K562 (cell line): ENCODE results near the gene MCEMP1. TPM values are rescaled to one million over a fixed set of nuclear protein-coding genes. Genes with fewer than 3 reads are reported as not detected.

Experiments used
- ATF7 ChIP-seq: fragments of 450-650 bp; IDR thresholded peaks from 2 replicates; pipeline ENCODE4 v1.7.1; 2014; ENCODE audit warnings: mild to moderate bottlenecking, moderate library complexity
- CBFB ChIP-seq: sonication (generic); formaldehyde crosslinking; IDR thresholded peaks from 2 replicates; pipeline ENCODE4 v1.4.0; 2020; ENCODE audit warnings: mild to moderate bottlenecking, missing genetic modification reagents
- CBX1 ChIP-seq: sonication (generic); IDR thresholded peaks from 2 replicates; pipeline ENCODE4 v1.6.1; 2016; ENCODE audit warnings: antibody characterized with exemption, low read depth, mild to moderate bottlenecking
- CBX3 ChIP-seq, 2 experiments: IDR thresholded peaks; 1 replicate in 1 of 2; 2 replicates in 1 of 2; pipeline ENCODE4 v1.6.1; 2012; ENCODE audit warnings: inconsistent platforms in 2 of 2, low read length in 2 of 2, borderline replicate concordance in 1 of 2, control low read depth in 1 of 2
- KLF1 ChIP-seq: fragments of 450-650 bp; IDR thresholded peaks from 2 replicates; pipeline ENCODE4 v1.6.1; 2016; ENCODE audit warnings: missing genetic modification characterization, missing compliant biosample characterization
- NFATC3 ChIP-seq: fragments of 450-650 bp; IDR thresholded peaks from 2 replicates; pipeline ENCODE4 v1.6.1; 2017; ENCODE audit warnings: mild to moderate bottlenecking
- NFRKB ChIP-seq: fragments of 450-650 bp; IDR thresholded peaks from 2 replicates; pipeline ENCODE4 v1.6.1; 2016; ENCODE audit warnings: low read depth
- NR3C1 ChIP-seq: sonication (generic); formaldehyde crosslinking; IDR thresholded peaks from 2 replicates; pipeline ENCODE4 v1.8.1; 2022; ENCODE audit warnings: missing genetic modification reagents
- PHF8 ChIP-seq: fragments of 200-600 bp; sonication (generic); IDR thresholded peaks from 2 replicates; pipeline ENCODE4 v1.6.1; 2012; ENCODE audit warnings: mixed run types, mild to moderate bottlenecking, inconsistent platforms, low read length, moderate library complexity, borderline replicate concordance
- SUPT5H ChIP-seq: fragments of 450-650 bp; IDR thresholded peaks from 2 replicates; pipeline ENCODE4 v1.6.1; 2016
- TAF9B ChIP-seq: fragments of 450-650 bp; IDR thresholded peaks from 2 replicates; pipeline ENCODE4 v1.6.1; 2018; ENCODE audit warnings: mild to moderate bottlenecking; ENCODE audit not compliant: partially characterized antibody
- TAL1 ChIP-seq: fragments of 450-650 bp; IDR thresholded peaks from 2 replicates; pipeline ENCODE4 v1.6.1; 2016; ENCODE audit warnings: mild to moderate bottlenecking
- TBL1XR1 ChIP-seq, 2 experiments: IDR thresholded peaks; 2 replicates each; pipeline ENCODE4 v1.6.1; 2012; ENCODE audit warnings: improper control_type of control experiment in 2 of 2, low read length in 2 of 2, mild to moderate bottlenecking in 1 of 2
- XRCC4 ChIP-seq: IDR thresholded peaks from one replicate; pipeline ENCODE4 v1.6.1; 2011; ENCODE audit not compliant: insufficient read depth, insufficient read length; ENCODE audit errors: extremely low read depth
- ZBED1 ChIP-seq: IDR thresholded peaks from 2 replicates; pipeline ENCODE4 v1.6.1; 2014
- ZNF140 ChIP-seq: fragments of 250-450 bp; sonication (Bioruptor Pico); IDR thresholded peaks from 2 replicates; pipeline ENCODE4 v1.8.0; 2021; ENCODE audit warnings: moderate library complexity, mild to moderate bottlenecking, inconsistent platforms
- ZNF253 ChIP-seq: fragments of 250-450 bp; sonication (Bioruptor Pico); conservative IDR thresholded peaks from 2 replicates; pipeline ENCODE4 v1.6.1; 2021; ENCODE audit warnings: mild to moderate bottlenecking
- polyA plus RNA-seq, 8 experiments: library from polyadenylated mRNA; depleted of rRNA in 4 of 8; stranded (reverse) in 5 of 8; unstranded in 3 of 8; fragments of >200 nt; fragmentation: Nextera tagmentation in 2 of 8; fragmentation: Illumina TruSeq in 1 of 8; extraction: Ambion mirVana in 2 of 8; extraction: Trizol in 1 of 8; gene quantifications; 2 replicates each; pipeline versions ENCODE4 v1.2.1 to v1.2.3, GENCODE V29; 2011 to 2014; ENCODE audit warnings: inconsistent platforms in 1 of 8, missing spikeins in 1 of 8
- total RNA-seq, 7 experiments: library from RNA; depleted of rRNA in 6 of 7; stranded (reverse); fragments of >200 nt in 6 of 7; fragmentation: Illumina TruSeq in 2 of 7; extraction: Trizol in 2 of 7; gene quantifications; 2 replicates each; pipeline versions ENCODE4 v1.2.1 to v1.2.3, GENCODE V29; 2011 to 2021; ENCODE audit warnings: low replicate concordance in 1 of 7
- TF ChIP-seq, protein P1 (sequence below): fragments of 450-650 bp; conservative IDR thresholded peaks from 2 replicates; pipeline ENCODE4 v1.6.1; 2016; ENCODE audit warnings: missing genetic modification characterization, low read depth, mild to moderate bottlenecking, missing compliant biosample characterization, moderate library complexity
- TF ChIP-seq, protein P2 (sequence below): fragments of 250-450 bp; sonication (Bioruptor Pico); IDR thresholded peaks from 2 replicates; pipeline ENCODE4 v1.8.0; 2022; ENCODE audit warnings: moderate library complexity, mild to moderate bottlenecking, inconsistent platforms
- TF ChIP-seq, protein P3 (sequence below): fragments of 450-650 bp; formaldehyde crosslinking; IDR thresholded peaks from 2 replicates; pipeline ENCODE4 v1.4.0; 2022; ENCODE audit warnings: missing genetic modification characterization
- TF ChIP-seq, protein P4 (sequence below): fragments of 250-450 bp; sonication (Bioruptor Pico); IDR thresholded peaks from 2 replicates; pipeline ENCODE4 v1.4.0; 2020
- TF ChIP-seq, protein P5 (sequence below): fragments of 200-800 bp; sonication (Bioruptor generic); IDR thresholded peaks from 2 replicates; pipeline ENCODE4 v1.6.1; 2017; ENCODE audit warnings: missing genetic modification characterization, missing compliant biosample characterization
- TF ChIP-seq, protein P6 (sequence below): fragments of 450-650 bp; formaldehyde crosslinking; IDR thresholded peaks from 2 replicates; pipeline ENCODE4 v1.4.0; 2020; ENCODE audit warnings: mild to moderate bottlenecking, moderate library complexity

MCEMP1 gene
- total and polyA plus RNA-seq, 9 of the 15 experiments (the other 6 are each of a cell fraction or from before 2014, with no cell fraction given): 0.11 to 1.8 (median 0.51) TPM

DNA sequence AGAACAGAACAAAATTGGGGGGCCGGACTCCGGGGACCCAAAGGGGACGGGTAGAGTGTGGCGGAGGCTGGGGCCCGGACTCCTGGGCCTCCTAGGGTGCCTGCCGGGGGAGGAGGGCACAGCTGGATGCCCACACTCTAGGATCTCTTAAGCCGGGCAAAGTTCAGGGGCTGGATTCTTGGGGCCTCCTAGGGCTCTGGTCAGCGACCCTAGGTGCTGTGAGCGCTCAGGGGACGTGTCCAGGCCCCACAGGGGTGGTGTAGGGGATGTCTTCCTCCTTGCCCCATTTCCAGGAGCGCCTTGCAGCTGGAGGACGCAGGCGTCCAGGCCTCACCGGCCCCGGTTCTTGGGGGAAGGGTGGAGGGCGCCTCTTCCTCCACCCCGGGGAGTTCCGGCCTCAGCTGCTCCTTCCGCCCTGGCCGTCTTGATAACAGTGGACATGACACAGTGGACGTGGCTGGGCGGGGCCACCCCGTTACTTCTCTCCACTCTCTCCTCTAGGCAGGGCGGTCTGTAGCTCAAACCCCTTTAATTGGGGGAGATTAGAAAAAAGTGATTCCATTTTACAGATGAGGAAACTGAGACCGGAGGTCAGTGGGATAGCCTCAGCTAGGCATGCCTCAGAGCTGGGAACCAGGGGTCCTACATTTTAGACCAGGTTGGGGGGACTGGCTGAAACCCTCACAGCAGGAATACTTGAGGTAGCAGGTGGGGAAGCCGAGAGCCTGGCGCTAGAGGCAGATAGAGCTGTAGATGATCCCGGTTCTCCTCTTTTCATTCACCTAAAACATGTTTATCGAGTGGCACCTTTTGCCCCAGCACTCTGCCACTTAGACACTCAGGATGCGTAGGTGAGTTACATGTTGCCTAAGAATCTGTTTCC is 39.3 kb upstream of the MCEMP1 start (continued):
- TF ChIP-seq, protein P1, sequence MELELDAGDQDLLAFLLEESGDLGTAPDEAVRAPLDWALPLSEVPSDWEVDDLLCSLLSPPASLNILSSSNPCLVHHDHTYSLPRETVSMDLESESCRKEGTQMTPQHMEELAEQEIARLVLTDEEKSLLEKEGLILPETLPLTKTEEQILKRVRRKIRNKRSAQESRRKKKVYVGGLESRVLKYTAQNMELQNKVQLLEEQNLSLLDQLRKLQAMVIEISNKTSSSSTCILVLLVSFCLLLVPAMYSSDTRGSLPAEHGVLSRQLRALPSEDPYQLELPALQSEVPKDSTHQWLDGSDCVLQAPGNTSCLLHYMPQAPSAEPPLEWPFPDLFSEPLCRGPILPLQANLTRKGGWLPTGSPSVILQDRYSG (tag): no peak
- TF ChIP-seq CBFB (no peak), PHF8 (peak; percentile 65), TAF9B (peak; percentile 19), ZNF140 (no peak), NFATC3 (no peak), NR3C1 (no peak), ATF7 (peak; percentile 57), SUPT5H (peak; percentile 73), ZNF253 (CRISPR knock-in tag) (no peak), CBX1 (no peak), TBL1XR1 (IDR thresholded peaks at IDR 0.05; ENCODE audit: low read length in 2 of 2) (no peak; a peak in 1 of 4 replicates), XRCC4 (no peak), NFRKB (peak; percentile 92), CBX3 (IDR thresholded peaks at IDR 0.05; ENCODE audit: borderline replicate concordance in 1 of 2, low read length in 2 of 2) (no peak), KLF1 (tag) (0 out of 2 replicates have a peak, but pooled peaks have one; percentile 27), ZBED1 (no peak), TAL1 (no peak; the same call in 1 of the 2 replicates)
- TF ChIP-seq, protein P2, sequence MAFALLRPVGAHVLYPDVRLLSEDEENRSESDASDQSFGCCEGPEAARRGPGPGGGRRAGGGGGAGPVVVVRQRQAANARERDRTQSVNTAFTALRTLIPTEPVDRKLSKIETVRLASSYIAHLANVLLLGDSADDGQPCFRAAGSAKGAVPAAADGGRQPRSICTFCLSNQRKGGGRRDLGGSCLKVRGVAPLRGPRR (CRISPR knock-in tag): no peak
- TF ChIP-seq, protein P3, sequence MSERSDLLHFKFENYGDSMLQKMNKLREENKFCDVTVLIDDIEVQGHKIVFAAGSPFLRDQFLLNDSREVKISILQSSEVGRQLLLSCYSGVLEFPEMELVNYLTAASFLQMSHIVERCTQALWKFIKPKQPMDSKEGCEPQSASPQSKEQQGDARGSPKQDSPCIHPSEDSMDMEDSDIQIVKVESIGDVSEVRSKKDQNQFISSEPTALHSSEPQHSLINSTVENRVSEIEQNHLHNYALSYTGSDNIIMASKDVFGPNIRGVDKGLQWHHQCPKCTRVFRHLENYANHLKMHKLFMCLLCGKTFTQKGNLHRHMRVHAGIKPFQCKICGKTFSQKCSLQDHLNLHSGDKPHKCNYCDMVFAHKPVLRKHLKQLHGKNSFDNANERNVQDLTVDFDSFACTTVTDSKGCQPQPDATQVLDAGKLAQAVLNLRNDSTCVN (CRISPR knock-in tag): 0 out of 2 replicates have a peak, but pooled peaks have one; percentile 26
- TF ChIP-seq, protein P4, sequence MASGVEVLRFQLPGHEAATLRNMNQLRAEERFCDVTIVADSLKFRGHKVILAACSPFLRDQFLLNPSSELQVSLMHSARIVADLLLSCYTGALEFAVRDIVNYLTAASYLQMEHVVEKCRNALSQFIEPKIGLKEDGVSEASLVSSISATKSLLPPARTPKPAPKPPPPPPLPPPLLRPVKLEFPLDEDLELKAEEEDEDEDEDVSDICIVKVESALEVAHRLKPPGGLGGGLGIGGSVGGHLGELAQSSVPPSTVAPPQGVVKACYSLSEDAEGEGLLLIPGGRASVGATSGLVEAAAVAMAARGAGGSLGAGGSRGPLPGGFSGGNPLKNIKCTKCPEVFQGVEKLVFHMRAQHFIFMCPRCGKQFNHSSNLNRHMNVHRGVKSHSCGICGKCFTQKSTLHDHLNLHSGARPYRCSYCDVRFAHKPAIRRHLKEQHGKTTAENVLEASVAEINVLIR (CRISPR knock-in tag): no peak
- TF ChIP-seq, protein P5, sequence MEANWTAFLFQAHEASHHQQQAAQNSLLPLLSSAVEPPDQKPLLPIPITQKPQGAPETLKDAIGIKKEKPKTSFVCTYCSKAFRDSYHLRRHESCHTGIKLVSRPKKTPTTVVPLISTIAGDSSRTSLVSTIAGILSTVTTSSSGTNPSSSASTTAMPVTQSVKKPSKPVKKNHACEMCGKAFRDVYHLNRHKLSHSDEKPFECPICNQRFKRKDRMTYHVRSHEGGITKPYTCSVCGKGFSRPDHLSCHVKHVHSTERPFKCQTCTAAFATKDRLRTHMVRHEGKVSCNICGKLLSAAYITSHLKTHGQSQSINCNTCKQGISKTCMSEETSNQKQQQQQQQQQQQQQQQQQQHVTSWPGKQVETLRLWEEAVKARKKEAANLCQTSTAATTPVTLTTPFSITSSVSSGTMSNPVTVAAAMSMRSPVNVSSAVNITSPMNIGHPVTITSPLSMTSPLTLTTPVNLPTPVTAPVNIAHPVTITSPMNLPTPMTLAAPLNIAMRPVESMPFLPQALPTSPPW (CRISPR knock-in tag): peak; percentile 4
- TF ChIP-seq, protein P6, sequence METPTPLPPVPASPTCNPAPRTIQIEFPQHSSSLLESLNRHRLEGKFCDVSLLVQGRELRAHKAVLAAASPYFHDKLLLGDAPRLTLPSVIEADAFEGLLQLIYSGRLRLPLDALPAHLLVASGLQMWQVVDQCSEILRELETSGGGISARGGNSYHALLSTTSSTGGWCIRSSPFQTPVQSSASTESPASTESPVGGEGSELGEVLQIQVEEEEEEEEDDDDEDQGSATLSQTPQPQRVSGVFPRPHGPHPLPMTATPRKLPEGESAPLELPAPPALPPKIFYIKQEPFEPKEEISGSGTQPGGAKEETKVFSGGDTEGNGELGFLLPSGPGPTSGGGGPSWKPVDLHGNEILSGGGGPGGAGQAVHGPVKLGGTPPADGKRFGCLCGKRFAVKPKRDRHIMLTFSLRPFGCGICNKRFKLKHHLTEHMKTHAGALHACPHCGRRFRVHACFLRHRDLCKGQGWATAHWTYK (CRISPR knock-in tag): peak; percentile 42; the same call in 1 of the 2 replicates
